Measurements from ENCODE around the gene HIGD1B. TPM values are rescaled to one million over a fixed set of nuclear protein-coding genes. Genes with fewer than 3 reads are reported as not detected.
A peak's percentile ranks its signal among the peaks of the same experiment; 100 is the strongest.

The HIGD1B gene
- total RNA-seq, 1 experiment from 2014 or later, result not detected

DNA sequence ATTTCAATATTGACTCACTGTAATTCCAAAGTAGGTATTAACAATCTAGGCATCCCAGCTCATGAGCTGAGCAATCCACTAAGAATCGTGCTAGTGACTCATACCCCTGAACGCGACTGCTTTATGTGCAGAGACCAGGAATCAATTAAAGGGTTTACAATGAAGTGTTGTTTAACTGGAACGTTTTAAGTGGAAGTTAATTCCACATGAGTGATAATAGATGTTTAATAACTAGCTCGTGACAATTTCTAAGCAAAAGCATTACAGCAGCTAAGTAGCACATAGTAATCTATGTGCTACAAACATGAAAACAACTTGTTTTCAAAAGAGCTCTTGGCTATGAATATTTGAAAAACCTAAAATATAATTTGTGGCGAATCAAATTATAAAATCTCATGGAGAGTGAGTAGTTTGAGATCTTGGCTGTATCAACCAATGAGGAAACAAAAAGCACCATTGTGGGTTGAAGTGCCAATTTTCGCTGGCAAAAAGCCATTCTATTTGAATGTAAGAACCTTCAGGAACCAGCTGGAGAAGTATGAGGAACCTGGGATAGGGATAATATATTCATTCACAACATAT is 27.0 kb upstream of the HIGD1B start:
- H3K9ac ChIP-seq (ENCODE audit: low read length), result peak overlapping the region; percentile 68
- no TSS peak for BruUV-seq (replicated peaks)
- TF ChIP-seq RAD21 (IDR thresholded peaks at IDR 0.05; ENCODE audit: low read depth) (peak; percentile 6; the same call in 1 of the 2 replicates), EGR1 (IDR thresholded peaks at IDR 0.05; ENCODE audit: low read depth) (0 out of 2 replicates have a peak, but pooled peaks have one; percentile 13), POLR2A (IDR thresholded peaks at IDR 0.05; ENCODE audit: borderline replicate concordance, extremely low read depth, insufficient read depth, insufficient read length) (no peak), ZFX (IDR thresholded peaks at IDR 0.05) (no peak), SP1 (IDR thresholded peaks at IDR 0.05; ENCODE audit: low read depth) (peak; percentile 81), EZH2 (IDR thresholded peaks at IDR 0.05) (no peak), YY1 (IDR thresholded peaks at IDR 0.05; ENCODE audit: extremely low read depth, insufficient replicate concordance, low read depth, low read length) (no peak), EZH2phosphoT487 (IDR thresholded peaks at IDR 0.05; ENCODE audit: borderline replicate concordance) (no peak), ELF1 (IDR thresholded peaks at IDR 0.05; ENCODE audit: borderline replicate concordance, low read depth) (no peak), TCF7L2 (IDR thresholded peaks at IDR 0.05; ENCODE audit: borderline replicate concordance, extremely low read depth, insufficient read depth, insufficient read length) (peak; percentile 29), POLR2AphosphoS5 (IDR thresholded peaks at IDR 0.05; ENCODE audit: low read depth, low read length) (peak; percentile 42; the same call in 1 of the 2 replicates), JUND (IDR thresholded peaks at IDR 0.05) (peak; percentile 94), CEBPB (IDR thresholded peaks at IDR 0.05; ENCODE audit: low read depth) (peak; percentile 71; the same call in 1 of the 2 replicates), ZNF274 (IDR thresholded peaks at IDR 0.05; ENCODE audit: low read depth, low read length) (no peak), FOSL1 (IDR thresholded peaks at IDR 0.05; ENCODE audit: low read depth) (peak; percentile 98), CBX3 (IDR thresholded peaks at IDR 0.05; ENCODE audit: low read depth) (peak; percentile 77; the same call in 1 of the 2 replicates)
- TF ChIP-seq, protein P1, sequence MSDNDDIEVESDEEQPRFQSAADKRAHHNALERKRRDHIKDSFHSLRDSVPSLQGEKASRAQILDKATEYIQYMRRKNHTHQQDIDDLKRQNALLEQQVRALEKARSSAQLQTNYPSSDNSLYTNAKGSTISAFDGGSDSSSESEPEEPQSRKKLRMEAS (IDR thresholded peaks at IDR 0.05), result peak; percentile 63; the same call in 1 of the 2 replicates
- TF ChIP-seq, protein P2, sequence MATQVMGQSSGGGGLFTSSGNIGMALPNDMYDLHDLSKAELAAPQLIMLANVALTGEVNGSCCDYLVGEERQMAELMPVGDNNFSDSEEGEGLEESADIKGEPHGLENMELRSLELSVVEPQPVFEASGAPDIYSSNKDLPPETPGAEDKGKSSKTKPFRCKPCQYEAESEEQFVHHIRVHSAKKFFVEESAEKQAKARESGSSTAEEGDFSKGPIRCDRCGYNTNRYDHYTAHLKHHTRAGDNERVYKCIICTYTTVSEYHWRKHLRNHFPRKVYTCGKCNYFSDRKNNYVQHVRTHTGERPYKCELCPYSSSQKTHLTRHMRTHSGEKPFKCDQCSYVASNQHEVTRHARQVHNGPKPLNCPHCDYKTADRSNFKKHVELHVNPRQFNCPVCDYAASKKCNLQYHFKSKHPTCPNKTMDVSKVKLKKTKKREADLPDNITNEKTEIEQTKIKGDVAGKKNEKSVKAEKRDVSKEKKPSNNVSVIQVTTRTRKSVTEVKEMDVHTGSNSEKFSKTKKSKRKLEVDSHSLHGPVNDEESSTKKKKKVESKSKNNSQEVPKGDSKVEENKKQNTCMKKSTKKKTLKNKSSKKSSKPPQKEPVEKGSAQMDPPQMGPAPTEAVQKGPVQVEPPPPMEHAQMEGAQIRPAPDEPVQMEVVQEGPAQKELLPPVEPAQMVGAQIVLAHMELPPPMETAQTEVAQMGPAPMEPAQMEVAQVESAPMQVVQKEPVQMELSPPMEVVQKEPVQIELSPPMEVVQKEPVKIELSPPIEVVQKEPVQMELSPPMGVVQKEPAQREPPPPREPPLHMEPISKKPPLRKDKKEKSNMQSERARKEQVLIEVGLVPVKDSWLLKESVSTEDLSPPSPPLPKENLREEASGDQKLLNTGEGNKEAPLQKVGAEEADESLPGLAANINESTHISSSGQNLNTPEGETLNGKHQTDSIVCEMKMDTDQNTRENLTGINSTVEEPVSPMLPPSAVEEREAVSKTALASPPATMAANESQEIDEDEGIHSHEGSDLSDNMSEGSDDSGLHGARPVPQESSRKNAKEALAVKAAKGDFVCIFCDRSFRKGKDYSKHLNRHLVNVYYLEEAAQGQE (IDR thresholded peaks at IDR 0.05; ENCODE audit: low read depth), result no peak
- TF ChIP-seq, protein P3, sequence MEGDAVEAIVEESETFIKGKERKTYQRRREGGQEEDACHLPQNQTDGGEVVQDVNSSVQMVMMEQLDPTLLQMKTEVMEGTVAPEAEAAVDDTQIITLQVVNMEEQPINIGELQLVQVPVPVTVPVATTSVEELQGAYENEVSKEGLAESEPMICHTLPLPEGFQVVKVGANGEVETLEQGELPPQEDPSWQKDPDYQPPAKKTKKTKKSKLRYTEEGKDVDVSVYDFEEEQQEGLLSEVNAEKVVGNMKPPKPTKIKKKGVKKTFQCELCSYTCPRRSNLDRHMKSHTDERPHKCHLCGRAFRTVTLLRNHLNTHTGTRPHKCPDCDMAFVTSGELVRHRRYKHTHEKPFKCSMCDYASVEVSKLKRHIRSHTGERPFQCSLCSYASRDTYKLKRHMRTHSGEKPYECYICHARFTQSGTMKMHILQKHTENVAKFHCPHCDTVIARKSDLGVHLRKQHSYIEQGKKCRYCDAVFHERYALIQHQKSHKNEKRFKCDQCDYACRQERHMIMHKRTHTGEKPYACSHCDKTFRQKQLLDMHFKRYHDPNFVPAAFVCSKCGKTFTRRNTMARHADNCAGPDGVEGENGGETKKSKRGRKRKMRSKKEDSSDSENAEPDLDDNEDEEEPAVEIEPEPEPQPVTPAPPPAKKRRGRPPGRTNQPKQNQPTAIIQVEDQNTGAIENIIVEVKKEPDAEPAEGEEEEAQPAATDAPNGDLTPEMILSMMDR (IDR thresholded peaks at IDR 0.05 in 2 of 3, conservative IDR thresholded peaks at IDR 0.05 in 1 of 3; ENCODE audit: borderline replicate concordance in 1 of 3, insufficient read depth in 1 of 3, low read depth in 2 of 3, low read length in 2 of 3), result no peak
- TF ChIP-seq, protein P4, sequence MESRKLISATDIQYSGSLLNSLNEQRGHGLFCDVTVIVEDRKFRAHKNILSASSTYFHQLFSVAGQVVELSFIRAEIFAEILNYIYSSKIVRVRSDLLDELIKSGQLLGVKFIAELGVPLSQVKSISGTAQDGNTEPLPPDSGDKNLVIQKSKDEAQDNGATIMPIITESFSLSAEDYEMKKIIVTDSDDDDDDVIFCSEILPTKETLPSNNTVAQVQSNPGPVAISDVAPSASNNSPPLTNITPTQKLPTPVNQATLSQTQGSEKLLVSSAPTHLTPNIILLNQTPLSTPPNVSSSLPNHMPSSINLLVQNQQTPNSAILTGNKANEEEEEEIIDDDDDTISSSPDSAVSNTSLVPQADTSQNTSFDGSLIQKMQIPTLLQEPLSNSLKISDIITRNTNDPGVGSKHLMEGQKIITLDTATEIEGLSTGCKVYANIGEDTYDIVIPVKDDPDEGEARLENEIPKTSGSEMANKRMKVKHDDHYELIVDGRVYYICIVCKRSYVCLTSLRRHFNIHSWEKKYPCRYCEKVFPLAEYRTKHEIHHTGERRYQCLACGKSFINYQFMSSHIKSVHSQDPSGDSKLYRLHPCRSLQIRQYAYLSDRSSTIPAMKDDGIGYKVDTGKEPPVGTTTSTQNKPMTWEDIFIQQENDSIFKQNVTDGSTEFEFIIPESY (IDR thresholded peaks at IDR 0.05; ENCODE audit: extremely low read depth, insufficient replicate concordance, low read length), result no peak

More for the DNA sequence above, 27.0 kb upstream of the HIGD1B start:
- peaks cover 65 to 96% of the 10 kb centered on the region in 2 experiments for H3K4me1 ChIP-seq (ENCODE audit: control insufficient read depth in 1 of 2, insufficient read depth in 2 of 2, low read length in 2 of 2)
- intact Hi-C loops (cut with micrococcal nuclease), result no loop called here
- H3K27me3 ChIP-seq (ENCODE audit: insufficient read depth, low read length), result no peaks in the 10 kb centered on the region
- H3K9me3 ChIP-seq (ENCODE audit: control insufficient read depth in 1 of 2, insufficient read depth in 1 of 2, low read depth in 1 of 2, low read length in 2 of 2), result no peaks in the 10 kb centered on the region
- H3K4me2 ChIP-seq (ENCODE audit: low read length), result peak overlapping the region; percentile 65
- DNase-seq (ENCODE audit: low read depth, low spot score), result peak; percentile 98
- ATAC-seq, result peak; percentile 91
- H4K20me1 ChIP-seq (ENCODE audit: insufficient read depth), result no peaks in the 10 kb centered on the region
- H3K9me2 ChIP-seq (ENCODE audit: insufficient read depth), result no peaks in the 10 kb centered on the region
- H3K4me3 ChIP-seq (replicated peaks in 1 of 2; ENCODE audit: low read depth in 1 of 2, low read length in 2 of 2), result peak overlapping the region; percentile 16 to 32
- ChIA-PET CTCF (interaction anchor here (1.5 kb wide), 1 partner anchor 11 kb away, joined by 7 read pairs; no protein-coding TSS in a partner anchor), RAD21 (ENCODE audit: low non-redundant PET in 1 of 2, low total read pairs in 2 of 2, uncharacterized antibody in 2 of 2, unreplicated experiment in 2 of 2) (no interaction called here), POLR2A (interaction anchor here (0.6 to 1.5 kb wide), 3 partner anchors 19 to 28 kb away, joined by 3 to 4 read pairs (median 4); no protein-coding TSS in a partner anchor)
- H3K36me3 ChIP-seq (ENCODE audit: control insufficient read depth in 1 of 2, insufficient read depth in 2 of 2, low read length in 2 of 2), result no peaks in the 10 kb centered on the region; a peak in 1 of 4 replicates
- no peak overlapping the region for H2AFZ ChIP-seq (ENCODE audit: low read depth, low read length, poor library complexity, severe bottlenecking)
- peak overlapping the region; percentile 91 for H3K27ac ChIP-seq (ENCODE audit: low read depth, low read length)
- peaks cover 89% of the 10 kb centered on the region for H3K79me2 ChIP-seq (ENCODE audit: insufficient read depth, low read length)

Measured in HCT116 (cell line).